ENCODE results near the gene KIAA0040. TPM values are rescaled to one million over a fixed set of nuclear protein-coding genes. Genes with fewer than 3 reads are reported as not detected.

Gene KIAA0040
- total RNA-seq, 1 donor, result 1.1 TPM

DNA sequence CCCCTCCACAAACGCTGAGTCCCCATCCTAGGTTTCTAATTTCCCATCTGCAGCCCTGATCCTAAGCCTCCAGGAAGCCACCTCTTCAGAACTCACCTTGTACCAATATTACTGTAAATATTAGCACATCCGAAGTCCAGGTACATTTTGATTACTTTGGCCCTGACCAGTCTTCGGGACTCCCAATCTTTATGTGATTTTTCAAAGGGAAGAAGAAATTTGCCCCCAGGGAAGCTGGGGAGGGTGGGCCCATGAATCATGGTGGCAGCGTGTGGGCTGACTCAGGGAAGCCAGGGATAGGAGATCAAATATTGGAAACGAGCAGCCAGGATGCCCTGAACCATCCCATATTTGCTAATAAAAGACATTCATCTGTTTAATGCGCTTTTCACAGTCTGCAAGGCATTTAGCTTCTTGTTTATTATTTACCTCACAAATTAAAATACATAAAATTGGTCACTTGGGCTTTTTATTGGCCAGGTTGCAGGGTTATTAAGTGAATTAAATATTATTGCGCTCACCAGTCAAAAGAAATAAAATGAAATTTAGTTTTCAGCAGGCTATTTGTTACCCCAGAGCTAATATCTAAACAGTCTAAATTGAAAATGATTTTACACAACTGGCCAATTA, 46.6 kb downstream of the KIAA0040 start:
- no peak overlapping the region for H2AFZ ChIP-seq (ENCODE audit: low read length)
- H3K9me3 ChIP-seq (ENCODE audit: low read depth, low read length), result no peaks in the 10 kb centered on the region
- H4K20me1 ChIP-seq (ENCODE audit: insufficient read depth, low read length), result no peaks in the 10 kb centered on the region
- H3K4me3 ChIP-seq (ENCODE audit: insufficient read depth, low read length), result no peak overlapping the region
- H3K36me3 ChIP-seq (ENCODE audit: insufficient read depth, low read length), result no peaks in the 10 kb centered on the region
- H3K4me1 ChIP-seq (ENCODE audit: insufficient read depth, low read length), result peaks cover 9% of the 10 kb centered on the region
- H3K79me2 ChIP-seq (ENCODE audit: insufficient read depth, low read length), result no peaks in the 10 kb centered on the region
- H3K27me3 ChIP-seq (ENCODE audit: insufficient read depth, low read length), result no peaks in the 10 kb centered on the region
- TF ChIP-seq, protein P1, sequence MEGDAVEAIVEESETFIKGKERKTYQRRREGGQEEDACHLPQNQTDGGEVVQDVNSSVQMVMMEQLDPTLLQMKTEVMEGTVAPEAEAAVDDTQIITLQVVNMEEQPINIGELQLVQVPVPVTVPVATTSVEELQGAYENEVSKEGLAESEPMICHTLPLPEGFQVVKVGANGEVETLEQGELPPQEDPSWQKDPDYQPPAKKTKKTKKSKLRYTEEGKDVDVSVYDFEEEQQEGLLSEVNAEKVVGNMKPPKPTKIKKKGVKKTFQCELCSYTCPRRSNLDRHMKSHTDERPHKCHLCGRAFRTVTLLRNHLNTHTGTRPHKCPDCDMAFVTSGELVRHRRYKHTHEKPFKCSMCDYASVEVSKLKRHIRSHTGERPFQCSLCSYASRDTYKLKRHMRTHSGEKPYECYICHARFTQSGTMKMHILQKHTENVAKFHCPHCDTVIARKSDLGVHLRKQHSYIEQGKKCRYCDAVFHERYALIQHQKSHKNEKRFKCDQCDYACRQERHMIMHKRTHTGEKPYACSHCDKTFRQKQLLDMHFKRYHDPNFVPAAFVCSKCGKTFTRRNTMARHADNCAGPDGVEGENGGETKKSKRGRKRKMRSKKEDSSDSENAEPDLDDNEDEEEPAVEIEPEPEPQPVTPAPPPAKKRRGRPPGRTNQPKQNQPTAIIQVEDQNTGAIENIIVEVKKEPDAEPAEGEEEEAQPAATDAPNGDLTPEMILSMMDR (IDR thresholded peaks at IDR 0.05; ENCODE audit: extremely low read depth, low read depth, low read length), result no peak
- DNase-seq (ENCODE audit: insufficient read length, low spot score, missing footprints), result no peak
- H3K4me2 ChIP-seq (ENCODE audit: insufficient read depth, low read length), result no peak overlapping the region
- no peak overlapping the region for H3K27ac ChIP-seq (ENCODE audit: low read depth, low read length)

DNA sequence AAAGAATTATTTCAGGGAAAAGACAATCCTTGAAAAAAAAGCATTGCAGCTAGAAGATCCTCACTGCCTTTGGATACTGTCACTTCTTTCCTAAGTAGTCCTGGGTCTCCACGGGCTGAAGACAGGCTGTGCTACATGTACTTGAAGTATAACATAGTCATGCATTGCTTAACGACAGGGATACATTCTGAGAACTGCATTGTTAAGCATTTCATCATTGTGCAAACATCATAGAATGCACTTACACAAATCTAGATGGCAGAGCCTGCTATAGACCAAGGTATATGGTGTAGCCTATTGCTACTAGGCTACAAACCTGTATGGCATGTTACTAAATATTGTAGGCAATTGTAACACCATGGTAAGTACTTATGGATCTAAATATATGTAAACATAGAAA, 54.0 kb downstream of the KIAA0040 start:
- Histone ChIP-seq H3K9me3 (ENCODE audit: low read depth, low read length) (no peaks in the 10 kb centered on the region), H3K79me2 (ENCODE audit: insufficient read depth, low read length) (no peaks in the 10 kb centered on the region), H3K27ac (ENCODE audit: low read depth, low read length) (no peak overlapping the region), H3K4me1 (ENCODE audit: insufficient read depth, low read length) (no peaks in the 10 kb centered on the region), H4K20me1 (ENCODE audit: insufficient read depth, low read length) (no peaks in the 10 kb centered on the region), H3K27me3 (ENCODE audit: insufficient read depth, low read length) (no peaks in the 10 kb centered on the region), H3K36me3 (ENCODE audit: insufficient read depth, low read length) (no peaks in the 10 kb centered on the region), H2AFZ (ENCODE audit: low read length) (no peak overlapping the region), H3K4me2 (ENCODE audit: insufficient read depth, low read length) (no peak overlapping the region), H3K4me3 (ENCODE audit: insufficient read depth, low read length) (no peak overlapping the region)
- TF ChIP-seq, protein P1 (IDR thresholded peaks at IDR 0.05; ENCODE audit: extremely low read depth, low read depth, low read length), result no peak
- DNase-seq (ENCODE audit: insufficient read length, low spot score, missing footprints), result no peak

DNA sequence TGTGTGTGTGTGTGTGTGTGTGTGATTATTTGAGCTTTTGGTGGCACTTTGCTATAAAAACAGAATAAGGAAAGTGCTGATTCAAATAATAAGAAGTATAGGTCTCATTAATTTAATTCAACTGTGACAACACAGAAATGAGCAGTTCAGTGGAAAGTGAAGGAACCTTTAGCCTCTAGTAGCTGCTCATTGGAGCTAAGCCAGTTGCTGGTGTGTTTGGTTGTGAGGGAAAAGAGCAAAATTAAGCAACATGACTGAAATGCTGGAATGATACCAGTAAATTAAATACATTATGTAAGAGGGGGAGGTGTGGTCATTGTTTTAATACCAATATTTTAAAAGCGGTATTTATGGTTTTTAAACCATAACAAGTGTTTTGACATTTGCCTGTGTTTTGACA, 55.2 kb downstream of the KIAA0040 start:
- Histone ChIP-seq H3K4me3 (ENCODE audit: insufficient read depth, low read length) (no peak overlapping the region), H3K36me3 (ENCODE audit: insufficient read depth, low read length) (no peaks in the 10 kb centered on the region), H4K20me1 (ENCODE audit: insufficient read depth, low read length) (no peaks in the 10 kb centered on the region), H3K27me3 (ENCODE audit: insufficient read depth, low read length) (no peaks in the 10 kb centered on the region), H3K9me3 (ENCODE audit: low read depth, low read length) (no peaks in the 10 kb centered on the region), H3K27ac (ENCODE audit: low read depth, low read length) (no peak overlapping the region), H2AFZ (ENCODE audit: low read length) (no peak overlapping the region), H3K4me1 (ENCODE audit: insufficient read depth, low read length) (peaks cover 5% of the 10 kb centered on the region), H3K79me2 (ENCODE audit: insufficient read depth, low read length) (no peaks in the 10 kb centered on the region), H3K4me2 (ENCODE audit: insufficient read depth, low read length) (no peak overlapping the region)
- TF ChIP-seq, protein P1 (IDR thresholded peaks at IDR 0.05; ENCODE audit: extremely low read depth, low read depth, low read length), result no peak
- DNase-seq (ENCODE audit: insufficient read length, low spot score, missing footprints), result no peak

DNA sequence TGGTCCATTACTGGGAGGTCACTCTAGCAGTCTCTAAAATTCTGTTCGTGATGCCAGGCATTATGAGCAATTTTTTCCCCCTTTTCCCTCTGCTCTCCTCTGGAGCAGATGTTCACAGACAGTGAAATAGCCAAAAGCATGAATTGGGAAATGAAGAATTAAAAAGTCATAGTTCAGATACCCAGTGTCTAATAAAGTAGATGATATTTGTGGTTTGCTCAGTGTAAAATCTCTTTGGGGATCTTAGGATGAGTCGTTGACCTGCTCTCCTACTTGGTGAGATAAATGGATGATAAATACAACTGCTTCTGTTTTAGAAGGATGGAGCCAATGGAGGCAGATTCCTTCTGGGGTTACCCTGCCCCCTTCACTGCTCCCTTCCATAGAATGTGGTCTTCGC, 56.3 kb downstream of the KIAA0040 start:
- DNase-seq (ENCODE audit: insufficient read length, low spot score, missing footprints), result no peak
- H3K27ac ChIP-seq (ENCODE audit: low read depth, low read length), result no peak overlapping the region
- TF ChIP-seq, protein P1 (IDR thresholded peaks at IDR 0.05; ENCODE audit: extremely low read depth, low read depth, low read length), result no peak

More for the DNA sequence above, 56.3 kb downstream of the KIAA0040 start:
- Histone ChIP-seq H2AFZ (ENCODE audit: low read length) (no peak overlapping the region), H3K9me3 (ENCODE audit: low read depth, low read length) (no peaks in the 10 kb centered on the region), H3K79me2 (ENCODE audit: insufficient read depth, low read length) (no peaks in the 10 kb centered on the region), H4K20me1 (ENCODE audit: insufficient read depth, low read length) (no peaks in the 10 kb centered on the region), H3K4me1 (ENCODE audit: insufficient read depth, low read length) (peaks cover 10% of the 10 kb centered on the region), H3K4me3 (ENCODE audit: insufficient read depth, low read length) (no peak overlapping the region), H3K36me3 (ENCODE audit: insufficient read depth, low read length) (no peaks in the 10 kb centered on the region), H3K27me3 (ENCODE audit: insufficient read depth, low read length) (no peaks in the 10 kb centered on the region), H3K4me2 (ENCODE audit: insufficient read depth, low read length) (no peak overlapping the region)

Measured in osteoblast (primary cell).